ENCODE results near the gene KCNIP1.

The KCNIP1 gene

DNA sequence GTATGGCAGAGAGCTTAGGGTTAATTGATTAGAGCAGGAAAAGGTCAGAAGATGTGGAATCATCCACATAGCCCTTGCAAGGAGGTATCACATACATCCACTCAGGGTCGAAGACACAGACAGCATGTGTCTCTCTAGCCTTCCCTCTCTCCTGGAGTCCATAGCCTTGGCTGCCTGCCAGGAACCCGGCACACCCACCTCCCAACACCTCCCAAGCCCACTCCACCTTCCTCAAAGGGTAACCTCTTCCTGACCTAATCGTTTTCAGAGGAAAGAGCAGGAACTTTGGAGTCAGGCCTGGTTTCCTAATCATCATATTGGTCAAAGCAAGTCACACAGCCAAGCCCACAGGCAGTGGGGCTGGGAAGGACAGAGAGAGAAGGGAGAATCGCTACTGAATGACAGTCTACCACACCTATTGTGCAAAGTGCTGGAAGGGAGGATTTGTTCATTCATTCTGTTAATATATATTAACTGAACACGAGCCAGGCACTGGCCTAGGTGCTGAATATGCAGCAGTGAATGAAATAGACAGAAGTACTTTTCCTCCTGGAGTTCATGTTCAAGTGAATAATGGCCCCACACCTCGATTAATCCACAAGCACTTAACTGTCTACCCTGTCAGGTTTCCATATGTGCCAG, 107.8 kb downstream of the KCNIP1 start:
- no peaks in the 10 kb centered on the region for H3K79me2 ChIP-seq (ENCODE audit: insufficient read depth, low read length)
- H3K4me3 ChIP-seq (ENCODE audit: insufficient read depth, low read length, poor library complexity, severe bottlenecking), result no peak overlapping the region
- no peak overlapping the region for H3K9ac ChIP-seq (ENCODE audit: low read length)
- H3K27me3 ChIP-seq (ENCODE audit: low read length), result no peaks in the 10 kb centered on the region
- H4K20me1 ChIP-seq (ENCODE audit: low read depth, low read length), result no peaks in the 10 kb centered on the region
- no peaks in the 10 kb centered on the region for H3K36me3 ChIP-seq (ENCODE audit: low read length)
- H3K9me2 ChIP-seq (replicated peaks; ENCODE audit: insufficient read depth, low read length), result no peaks in the 10 kb centered on the region
- H3F3A ChIP-seq (ENCODE audit: insufficient read depth), result no peaks in the 10 kb centered on the region
- TF ChIP-seq, protein P1, sequence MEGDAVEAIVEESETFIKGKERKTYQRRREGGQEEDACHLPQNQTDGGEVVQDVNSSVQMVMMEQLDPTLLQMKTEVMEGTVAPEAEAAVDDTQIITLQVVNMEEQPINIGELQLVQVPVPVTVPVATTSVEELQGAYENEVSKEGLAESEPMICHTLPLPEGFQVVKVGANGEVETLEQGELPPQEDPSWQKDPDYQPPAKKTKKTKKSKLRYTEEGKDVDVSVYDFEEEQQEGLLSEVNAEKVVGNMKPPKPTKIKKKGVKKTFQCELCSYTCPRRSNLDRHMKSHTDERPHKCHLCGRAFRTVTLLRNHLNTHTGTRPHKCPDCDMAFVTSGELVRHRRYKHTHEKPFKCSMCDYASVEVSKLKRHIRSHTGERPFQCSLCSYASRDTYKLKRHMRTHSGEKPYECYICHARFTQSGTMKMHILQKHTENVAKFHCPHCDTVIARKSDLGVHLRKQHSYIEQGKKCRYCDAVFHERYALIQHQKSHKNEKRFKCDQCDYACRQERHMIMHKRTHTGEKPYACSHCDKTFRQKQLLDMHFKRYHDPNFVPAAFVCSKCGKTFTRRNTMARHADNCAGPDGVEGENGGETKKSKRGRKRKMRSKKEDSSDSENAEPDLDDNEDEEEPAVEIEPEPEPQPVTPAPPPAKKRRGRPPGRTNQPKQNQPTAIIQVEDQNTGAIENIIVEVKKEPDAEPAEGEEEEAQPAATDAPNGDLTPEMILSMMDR (IDR thresholded peaks at IDR 0.05; ENCODE audit: insufficient read depth, low read length, poor library complexity, severe bottlenecking), result no peak
- H2AFZ ChIP-seq (ENCODE audit: low read depth, low read length, severe bottlenecking), result no peak overlapping the region
- H3K9me3 ChIP-seq (ENCODE audit: insufficient read depth, low read length), result no peaks in the 10 kb centered on the region
- H3K27ac ChIP-seq (ENCODE audit: low read depth, low read length), result no peak overlapping the region
- no peak overlapping the region for H3K4me2 ChIP-seq (ENCODE audit: low read depth, low read length, poor library complexity, severe bottlenecking)

DNA sequence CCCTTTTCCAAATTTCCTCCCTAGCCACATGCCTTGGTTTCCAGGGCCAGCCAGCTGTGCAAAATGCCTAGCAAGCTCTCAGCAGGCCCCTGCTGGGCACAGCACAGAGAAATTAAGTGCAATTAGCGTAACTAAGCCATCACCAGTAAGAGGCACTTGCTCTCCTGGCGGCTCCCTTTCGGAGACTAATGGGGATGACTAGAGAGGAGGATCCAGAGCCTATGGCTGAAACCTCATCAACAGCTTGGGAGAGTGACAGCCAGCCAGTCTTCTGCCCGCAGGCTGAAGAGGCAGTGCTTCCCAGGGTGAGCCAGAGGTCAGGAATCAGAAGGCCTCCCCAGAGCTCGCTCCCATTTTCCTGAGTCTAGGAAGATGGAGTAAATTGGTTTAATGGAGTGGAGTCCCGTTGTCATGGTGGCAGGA, 108.4 kb downstream of the KCNIP1 start:
- Histone ChIP-seq H3K9me2 (replicated peaks; ENCODE audit: insufficient read depth, low read length) (no peaks in the 10 kb centered on the region), H3K79me2 (ENCODE audit: insufficient read depth, low read length) (no peaks in the 10 kb centered on the region), H3F3A (ENCODE audit: insufficient read depth) (no peaks in the 10 kb centered on the region), H3K27ac (ENCODE audit: low read depth, low read length) (no peak overlapping the region), H3K9me3 (ENCODE audit: insufficient read depth, low read length) (no peaks in the 10 kb centered on the region), H4K20me1 (ENCODE audit: low read depth, low read length) (no peaks in the 10 kb centered on the region), H3K4me2 (ENCODE audit: low read depth, low read length, poor library complexity, severe bottlenecking) (no peak overlapping the region), H2AFZ (ENCODE audit: low read depth, low read length, severe bottlenecking) (no peak overlapping the region), H3K4me3 (ENCODE audit: insufficient read depth, low read length, poor library complexity, severe bottlenecking) (no peak overlapping the region), H3K27me3 (ENCODE audit: low read length) (no peaks in the 10 kb centered on the region), H3K9ac (ENCODE audit: low read length) (no peak overlapping the region), H3K36me3 (ENCODE audit: low read length) (no peaks in the 10 kb centered on the region)
- no peak for TF ChIP-seq EZH2phosphoT487 (conservative IDR thresholded peaks at IDR 0.05; ENCODE audit: low read length)
- TF ChIP-seq, protein P1 (IDR thresholded peaks at IDR 0.05; ENCODE audit: insufficient read depth, low read length, poor library complexity, severe bottlenecking), result no peak

DNA sequence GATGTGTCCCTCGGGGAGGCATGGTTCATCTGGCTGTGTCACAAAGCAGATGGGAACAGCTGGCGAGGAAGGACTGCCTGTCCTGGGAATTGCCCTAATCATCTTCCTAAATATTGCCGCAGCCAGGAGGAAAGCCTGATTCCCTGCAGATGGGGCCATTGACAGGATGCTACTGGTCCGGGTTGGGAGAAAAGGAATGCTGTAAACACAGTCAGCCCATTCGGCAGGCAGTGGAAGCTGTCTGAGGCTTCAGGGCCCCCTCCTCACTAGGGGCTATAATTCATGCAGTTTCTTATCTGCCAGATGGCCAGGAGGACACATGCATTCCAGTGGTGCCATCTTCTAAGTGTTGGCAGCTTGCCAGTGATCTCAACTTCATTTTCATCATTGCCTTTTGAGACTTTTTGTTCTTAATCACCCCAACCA, 110.3 kb downstream of the KCNIP1 start:
- Histone ChIP-seq H3K9me2 (replicated peaks; ENCODE audit: insufficient read depth, low read length) (no peaks in the 10 kb centered on the region), H3K4me2 (ENCODE audit: low read depth, low read length, poor library complexity, severe bottlenecking) (no peak overlapping the region), H3K9me3 (ENCODE audit: insufficient read depth, low read length) (no peaks in the 10 kb centered on the region), H2AFZ (ENCODE audit: low read depth, low read length, severe bottlenecking) (no peak overlapping the region), H3K79me2 (ENCODE audit: insufficient read depth, low read length) (no peaks in the 10 kb centered on the region), H3F3A (ENCODE audit: insufficient read depth) (no peaks in the 10 kb centered on the region), H3K36me3 (ENCODE audit: low read length) (no peaks in the 10 kb centered on the region), H3K4me3 (ENCODE audit: insufficient read depth, low read length, poor library complexity, severe bottlenecking) (no peak overlapping the region), H4K20me1 (ENCODE audit: low read depth, low read length) (no peaks in the 10 kb centered on the region), H3K9ac (ENCODE audit: low read length) (no peak overlapping the region), H3K27ac (ENCODE audit: low read depth, low read length) (no peak overlapping the region), H3K27me3 (ENCODE audit: low read length) (no peaks in the 10 kb centered on the region)
- no peak for TF ChIP-seq EZH2phosphoT487 (conservative IDR thresholded peaks at IDR 0.05; ENCODE audit: low read length)
- TF ChIP-seq, protein P1 (IDR thresholded peaks at IDR 0.05; ENCODE audit: insufficient read depth, low read length, poor library complexity, severe bottlenecking), result no peak

Data from SU-DHL-6 (cell line).